Measurements from ENCODE around the gene GNB3. TPM values are rescaled to one million over a fixed set of nuclear protein-coding genes. Genes with fewer than 3 reads are reported as not detected.

GNB3 gene
- total and polyA plus RNA-seq, 9 of the 15 experiments (the other 6 are each of a cell fraction or from before 2014, with no cell fraction given): 1.4 to 5.8 (median 2.0) TPM

DNA sequence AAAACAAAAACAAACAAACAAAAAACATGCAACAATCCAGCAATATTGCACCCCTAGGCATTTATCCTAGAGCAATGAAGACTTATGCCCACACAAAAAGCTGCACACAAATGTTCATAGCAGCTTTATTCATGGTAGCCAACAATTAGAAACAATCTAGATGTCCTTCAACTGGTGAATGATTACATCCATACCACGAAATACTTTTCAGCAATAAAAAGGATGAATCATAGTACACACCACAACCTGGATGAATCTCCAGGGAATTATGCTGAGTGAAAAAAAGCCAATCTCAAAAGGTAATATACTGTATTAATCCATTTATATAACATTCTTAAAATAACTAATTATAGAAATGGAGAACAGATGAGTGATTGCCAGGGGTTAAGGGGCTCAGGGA, 33.6 kb upstream of the GNB3 start:
- ATAC-seq (no peak), FAIRE-seq (no peak), DNase-seq (ENCODE audit: extremely low read depth in 1 of 4, low spot score in 3 of 4) (no peak)
- in situ Hi-C loops (cut with MboI) (no loop called here), intact Hi-C loops (cut with micrococcal nuclease) (no loop called here)
- CTCF ChIA-PET (ENCODE audit: low intra/inter-chr PET ratio): no interaction called here
- POLR2A ChIA-PET: interaction anchor here (1.0 kb wide), 1 partner anchor 118 kb away, joined by 3 read pairs; the partner anchor contains the start of gene ZNF384
- Histone ChIP-seq H3K4me1 (replicated peaks in 1 of 2; ENCODE audit: control insufficient read depth in 2 of 2, insufficient read depth in 2 of 2, low read length in 2 of 2) (peaks cover 0 to 7% of the 10 kb centered on the region in 2 experiments; a peak in 3 of 5 replicates), H3K9me1 (ENCODE audit: control insufficient read depth, insufficient read depth, low read length) (no peaks in the 10 kb centered on the region), H2AFZ (ENCODE audit: low read depth, low read length) (no peak overlapping the region), H3K4me3 (no peak overlapping the region), H3K4me2 (ENCODE audit: insufficient read depth, low read length) (no peak overlapping the region), H3K27ac (ENCODE audit: extremely low read depth, low read depth, low read length) (no peak overlapping the region), H3K27me3 (ENCODE audit: control insufficient read depth in 2 of 2, insufficient read depth in 2 of 2, low read length in 2 of 2) (no peaks in the 10 kb centered on the region), H3K9ac (ENCODE audit: insufficient read depth in 1 of 2, low read depth in 2 of 2, low read length in 2 of 2) (no peak overlapping the region), H3K36me3 (ENCODE audit: control insufficient read depth, insufficient read depth, low read length) (no peaks in the 10 kb centered on the region), H4K20me1 (replicated peaks; ENCODE audit: control insufficient read depth, insufficient read depth, low read length) (no peaks in the 10 kb centered on the region), H3K79me2 (ENCODE audit: control insufficient read depth, insufficient read depth, low read length) (no peaks in the 10 kb centered on the region), H3K9me3 (replicated peaks; ENCODE audit: control insufficient read depth, insufficient read depth, low read depth, low read length) (no peaks in the 10 kb centered on the region)
- no TSS peak for BruUV-seq (replicated peaks)
- WGBS (ENCODE audit: insufficient coverage, low coverage, missing lambda C conversion rate): 0% methylated on average over 1 of the region's 1 CpG
- TF ChIP-seq TFAM (CRISPR knock-in tag; conservative IDR thresholded peaks at IDR 0.05) (no peak), NR4A1 (CRISPR knock-in tag; IDR thresholded peaks at IDR 0.05) (no peak), NR4A1 (tag; IDR thresholded peaks at IDR 0.05) (no peak), SIN3B (IDR thresholded peaks at IDR 0.05; ENCODE audit: low read depth) (no peak), ZNF668 (CRISPR knock-in tag; IDR thresholded peaks at IDR 0.05) (no peak), MTA1 (IDR thresholded peaks at IDR 0.05; ENCODE audit: borderline replicate concordance) (no peak), ZNF232 (CRISPR knock-in tag; IDR thresholded peaks at IDR 0.05) (no peak), PREB (CRISPR knock-in tag; IDR thresholded peaks at IDR 0.05) (no peak), CBX2 (IDR thresholded peaks at IDR 0.05; ENCODE audit: insufficient read depth, low read length, poor library complexity, severe bottlenecking) (no peak), HNRNPUL1 (IDR thresholded peaks at IDR 0.05; ENCODE audit: low read length) (no peak), RUNX1 (IDR thresholded peaks at IDR 0.05; ENCODE audit: low read depth) (no peak), RFX5 (IDR thresholded peaks at IDR 0.05; ENCODE audit: low read depth, low read length) (no peak), SRSF9 (IDR thresholded peaks at IDR 0.05; ENCODE audit: borderline replicate concordance, low read depth, low read length) (no peak)
- TF ChIP-seq, protein P1, sequence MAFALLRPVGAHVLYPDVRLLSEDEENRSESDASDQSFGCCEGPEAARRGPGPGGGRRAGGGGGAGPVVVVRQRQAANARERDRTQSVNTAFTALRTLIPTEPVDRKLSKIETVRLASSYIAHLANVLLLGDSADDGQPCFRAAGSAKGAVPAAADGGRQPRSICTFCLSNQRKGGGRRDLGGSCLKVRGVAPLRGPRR (CRISPR knock-in tag; IDR thresholded peaks at IDR 0.05): no peak

All from K562 (cell line).